Suprapubic skin (tissue), 4 donors: ENCODE data around the gene TIMM44. TPM values are rescaled to one million over a fixed set of nuclear protein-coding genes. Genes with fewer than 3 reads are reported as not detected.
A peak's percentile ranks its signal among the peaks of the same experiment; 100 is the strongest.

Source experiments
- DNase-seq, 2 donors: peaks; one replicate each; pipeline ENCODE4 v3.0.0-alpha.2; 2019; ENCODE audit warnings: low spot score in 2 of 2
- H3K27ac ChIP-seq: fragments of 200-600 bp; sonication (generic); one replicate; pipeline ENCODE4 v1.5.1; 2019
- H3K27me3 ChIP-seq: fragments of 200-600 bp; sonication (generic); one replicate; pipeline ENCODE4 v1.5.1; 2019
- H3K36me3 ChIP-seq: fragments of 200-600 bp; sonication (generic); one replicate; pipeline ENCODE4 v1.5.1; 2019
- H3K4me1 ChIP-seq: fragments of 200-600 bp; sonication (generic); one replicate; pipeline ENCODE4 v1.5.1; 2019
- H3K4me3 ChIP-seq: fragments of 200-600 bp; sonication (generic); one replicate; pipeline ENCODE4 v1.5.1; 2019; ENCODE audit warnings: mild to moderate bottlenecking
- H3K9me3 ChIP-seq: fragments of 200-600 bp; sonication (generic); one replicate; pipeline ENCODE4 v1.5.1; 2019
- EP300 ChIP-seq: sonication (generic); formaldehyde crosslinking; IDR thresholded peaks from one replicate; pipeline ENCODE4 v1.6.1; 2017; ENCODE audit warnings: antibody characterized with exemption
- POLR2A ChIP-seq, 2 donors: fragments of 450-650 bp; IDR thresholded peaks; one replicate each; pipeline ENCODE4 v1.6.1; 2017; ENCODE audit warnings: antibody characterized with exemption in 2 of 2, mild to moderate bottlenecking in 2 of 2, moderate library complexity in 2 of 2
- POLR2AphosphoS5 ChIP-seq, 3 donors: sonication (generic); formaldehyde crosslinking; IDR thresholded peaks; one replicate each; pipeline ENCODE4 v1.6.1; 2017; ENCODE audit warnings: antibody characterized with exemption in 3 of 3
- WGBS: methylation state at CpG from one replicate; pipeline ENCODE4 v1.1.5; 2018; 5-methylcytosine and 5-hydroxymethylcytosine counted together
- total RNA-seq, 4 donors: library from RNA; depleted of rRNA; stranded (reverse); fragments of >200 nt; gene quantifications; one replicate each; pipeline ENCODE4 v1.1.0, GENCODE V29; 2016
- TF ChIP-seq, protein P1 (sequence below), 2 donors: fragments of 200-600 bp in 1 of 2; fragments of 450-650 bp in 1 of 2; sonication (generic) in 1 of 2; IDR thresholded peaks; one replicate each; pipeline ENCODE4 v1.5.1; 2016 to 2019; ENCODE audit warnings: antibody characterized with exemption in 2 of 2, mild to moderate bottlenecking in 1 of 2, moderate library complexity in 1 of 2

Gene TIMM44
- total RNA-seq, 4 donors from 2014 or later = 34.6 to 85.1 (median 54.5) TPM

DNA sequence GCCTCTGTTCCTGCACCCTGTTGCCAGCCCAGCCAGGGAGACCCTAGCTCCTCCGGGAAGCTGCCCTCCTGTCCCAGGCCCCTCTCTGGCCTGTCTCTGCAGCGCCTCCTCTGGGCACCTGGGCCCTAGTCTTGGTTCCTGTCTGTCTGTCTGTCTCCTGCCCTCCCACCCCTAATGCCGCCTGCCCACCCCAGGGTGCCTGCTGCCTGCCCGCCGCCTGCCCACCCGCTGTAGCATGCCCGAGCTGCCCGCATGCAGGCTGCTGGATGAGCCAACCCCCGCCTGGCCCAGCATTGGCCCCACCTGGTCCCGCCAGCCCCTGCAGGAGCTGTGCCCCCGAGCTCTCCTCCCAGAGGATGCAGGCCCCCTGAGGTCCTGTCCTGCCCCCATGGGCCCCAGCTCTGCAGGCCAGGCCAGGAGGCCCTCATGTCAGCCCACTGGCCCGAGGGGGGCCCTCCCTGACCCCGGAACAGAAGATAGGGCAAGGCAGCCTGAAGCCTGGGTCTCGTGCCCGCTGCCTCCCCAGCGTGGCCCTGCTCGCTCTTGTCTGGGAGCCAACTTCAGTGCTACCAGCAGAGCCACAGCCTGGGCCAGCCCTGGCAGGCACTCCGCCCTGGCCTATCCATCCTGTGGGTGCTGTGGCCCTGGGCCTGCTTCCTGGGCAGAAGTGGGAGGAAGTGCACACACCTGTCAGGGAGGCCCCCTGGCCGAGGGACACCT lies 34.6 kb downstream of the TIMM44 start:
- Histone ChIP-seq H3K4me3 (no peak overlapping the region), H3K9me3 (no peaks in the 10 kb centered on the region), H3K27ac (no peak overlapping the region), H3K4me1 (peaks cover 54% of the 10 kb centered on the region), H3K27me3 (no peaks in the 10 kb centered on the region), H3K36me3 (peaks cover 51% of the 10 kb centered on the region)
- no peak for TF ChIP-seq POLR2A (IDR thresholded peaks at IDR 0.05)
- whole genome bisulfite sequencing = 75% methylated on average over 11 of the region's 19 CpGs
- peak in 1 of 2 donors; percentile 65 for DNase-seq

DNA sequence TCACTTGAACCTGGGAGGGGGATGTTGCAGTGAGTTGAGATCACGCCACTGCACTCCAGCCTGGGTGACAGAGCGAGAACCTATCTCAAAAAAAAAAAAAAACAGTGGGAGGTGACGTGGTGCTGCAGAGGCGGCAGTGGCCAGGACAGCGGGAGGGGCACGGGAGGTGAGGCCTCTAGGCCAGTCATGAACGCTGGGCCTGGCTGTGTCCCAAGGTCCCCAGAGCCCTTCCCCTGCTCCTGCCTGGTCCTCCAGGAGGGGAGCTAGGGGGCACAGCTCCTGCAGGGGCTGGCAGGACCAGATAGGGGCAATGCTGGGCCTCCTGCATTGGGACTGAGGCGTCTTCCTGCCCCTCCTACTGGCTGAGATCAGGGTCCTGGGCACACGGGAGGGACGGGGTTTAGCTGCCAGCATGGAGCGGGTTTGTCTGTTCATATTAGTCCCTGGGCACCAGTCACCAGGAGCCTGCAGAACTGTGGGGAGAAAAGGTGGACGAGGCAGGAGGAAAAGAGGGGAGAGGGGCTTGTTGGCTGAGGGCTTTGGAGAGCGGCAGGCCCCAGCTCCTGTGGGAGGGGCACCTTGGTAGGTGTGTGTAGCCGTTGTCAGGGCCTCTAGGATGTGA lies 35.3 kb downstream of the TIMM44 start:
- H3K27ac ChIP-seq = no peak overlapping the region
- peaks cover 49% of the 10 kb centered on the region for H3K36me3 ChIP-seq
- H3K4me1 ChIP-seq = peaks cover 55% of the 10 kb centered on the region
- WGBS = 79% methylated on average over 14 of the region's 14 CpGs
- DNase-seq = no peak
- no peaks in the 10 kb centered on the region for H3K9me3 ChIP-seq
- H3K4me3 ChIP-seq = no peak overlapping the region
- H3K27me3 ChIP-seq = no peaks in the 10 kb centered on the region
- TF ChIP-seq, protein P1, sequence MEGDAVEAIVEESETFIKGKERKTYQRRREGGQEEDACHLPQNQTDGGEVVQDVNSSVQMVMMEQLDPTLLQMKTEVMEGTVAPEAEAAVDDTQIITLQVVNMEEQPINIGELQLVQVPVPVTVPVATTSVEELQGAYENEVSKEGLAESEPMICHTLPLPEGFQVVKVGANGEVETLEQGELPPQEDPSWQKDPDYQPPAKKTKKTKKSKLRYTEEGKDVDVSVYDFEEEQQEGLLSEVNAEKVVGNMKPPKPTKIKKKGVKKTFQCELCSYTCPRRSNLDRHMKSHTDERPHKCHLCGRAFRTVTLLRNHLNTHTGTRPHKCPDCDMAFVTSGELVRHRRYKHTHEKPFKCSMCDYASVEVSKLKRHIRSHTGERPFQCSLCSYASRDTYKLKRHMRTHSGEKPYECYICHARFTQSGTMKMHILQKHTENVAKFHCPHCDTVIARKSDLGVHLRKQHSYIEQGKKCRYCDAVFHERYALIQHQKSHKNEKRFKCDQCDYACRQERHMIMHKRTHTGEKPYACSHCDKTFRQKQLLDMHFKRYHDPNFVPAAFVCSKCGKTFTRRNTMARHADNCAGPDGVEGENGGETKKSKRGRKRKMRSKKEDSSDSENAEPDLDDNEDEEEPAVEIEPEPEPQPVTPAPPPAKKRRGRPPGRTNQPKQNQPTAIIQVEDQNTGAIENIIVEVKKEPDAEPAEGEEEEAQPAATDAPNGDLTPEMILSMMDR (IDR thresholded peaks at IDR 0.05) = no peak
- TF ChIP-seq EP300 (no peak), POLR2A (IDR thresholded peaks at IDR 0.05) (no peak)

DNA sequence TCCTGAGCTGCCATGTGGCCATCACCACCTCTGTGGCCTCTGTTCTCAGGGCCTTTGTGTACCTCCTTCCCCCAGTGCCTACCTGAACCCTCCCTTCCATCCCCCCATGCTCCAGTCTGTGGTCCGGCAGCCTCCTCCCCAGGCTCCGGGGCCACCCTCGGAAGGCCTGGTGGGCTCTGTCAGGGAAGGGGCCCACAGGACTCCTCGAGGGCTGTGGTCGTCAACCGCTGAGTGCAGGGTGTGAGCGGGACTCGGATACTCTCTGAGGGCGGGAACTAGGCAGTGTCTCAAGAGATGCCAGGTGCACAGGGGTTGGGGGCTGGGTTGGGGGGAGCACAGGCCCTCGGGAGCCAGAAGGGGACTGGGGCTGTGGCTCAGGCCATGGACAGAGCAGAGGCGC lies 35.9 kb downstream of the TIMM44 start:
- no peak overlapping the region for H3K4me3 ChIP-seq
- no peak for DNase-seq
- H3K27ac ChIP-seq = no peak overlapping the region
- H3K9me3 ChIP-seq = no peaks in the 10 kb centered on the region
- WGBS = 84% methylated on average over 11 of the region's 11 CpGs
- TF ChIP-seq, protein P1 (IDR thresholded peaks at IDR 0.05) = no peak
- TF ChIP-seq POLR2A (IDR thresholded peaks at IDR 0.05) = no peak
- no peak for TF ChIP-seq POLR2AphosphoS5 (IDR thresholded peaks at IDR 0.05)
- no peak for TF ChIP-seq EP300
- H3K4me1 ChIP-seq = peaks cover 61% of the 10 kb centered on the region
- H3K27me3 ChIP-seq = no peaks in the 10 kb centered on the region
- peaks cover 43% of the 10 kb centered on the region for H3K36me3 ChIP-seq

DNA sequence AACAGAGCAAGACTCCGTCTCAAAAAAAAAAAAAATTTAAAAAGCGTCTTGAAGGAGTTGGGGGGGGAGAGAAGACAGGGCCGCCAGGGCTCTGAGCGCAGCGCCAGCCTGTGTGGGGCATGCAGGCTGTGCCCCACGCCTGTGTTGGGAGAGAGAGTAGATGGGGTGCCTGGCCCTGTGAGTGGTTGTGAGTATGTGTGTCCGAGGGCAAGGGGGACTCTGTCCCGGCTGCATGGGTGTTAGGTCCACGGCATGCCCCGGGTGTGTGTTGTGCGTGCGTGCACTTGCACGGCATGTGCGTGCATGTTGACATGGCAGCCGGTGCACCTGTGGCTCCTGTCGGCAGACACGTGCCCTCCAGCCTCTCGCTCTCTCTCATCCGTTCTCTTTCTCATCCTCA lies 36.3 kb downstream of the TIMM44 start:
- Histone ChIP-seq H3K27ac (no peak overlapping the region), H3K27me3 (no peaks in the 10 kb centered on the region), H3K9me3 (no peaks in the 10 kb centered on the region), H3K36me3 (peaks cover 39% of the 10 kb centered on the region), H3K4me1 (peaks cover 65% of the 10 kb centered on the region), H3K4me3 (no peak overlapping the region)
- TF ChIP-seq POLR2AphosphoS5 (IDR thresholded peaks at IDR 0.05) = no peak
- TF ChIP-seq POLR2A (IDR thresholded peaks at IDR 0.05) = no peak
- TF ChIP-seq, protein P1 (IDR thresholded peaks at IDR 0.05) = no peak
- TF ChIP-seq EP300 = no peak
- WGBS = 59% methylated on average over 19 of the region's 19 CpGs
- peak in 1 of 2 donors; percentile 63 for DNase-seq

DNA sequence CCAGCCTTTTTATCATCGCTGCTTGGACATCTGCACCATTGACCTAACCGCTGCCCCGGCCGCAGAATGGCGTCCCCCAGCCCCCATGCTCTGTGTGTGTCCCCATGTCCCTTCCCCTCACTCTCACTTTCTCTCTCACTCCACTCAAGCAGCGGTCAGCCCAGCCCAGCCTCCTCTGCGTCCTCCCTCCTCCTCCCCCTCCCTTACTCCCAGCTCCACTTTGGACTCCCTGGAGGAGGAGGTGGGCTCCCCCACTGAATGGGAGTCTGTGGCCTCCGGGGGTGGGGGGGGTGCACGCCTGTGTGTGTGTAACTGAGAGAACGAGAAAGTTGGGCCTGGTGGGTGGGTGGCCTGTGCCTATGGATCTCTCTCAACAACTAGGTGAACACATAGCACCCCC lies 37.6 kb downstream of the TIMM44 start:
- Histone ChIP-seq H3K27ac (no peak overlapping the region), H3K9me3 (no peaks in the 10 kb centered on the region), H3K27me3 (no peaks in the 10 kb centered on the region), H3K4me3 (no peak overlapping the region), H3K36me3 (peaks cover 26% of the 10 kb centered on the region), H3K4me1 (peaks cover 68% of the 10 kb centered on the region)
- 91% methylated on average over 10 of the region's 10 CpGs for WGBS
- DNase-seq = peak in 1 of 2 donors; percentile 66
- no peak for TF ChIP-seq EP300
- no peak for TF ChIP-seq POLR2A (IDR thresholded peaks at IDR 0.05)
- TF ChIP-seq POLR2AphosphoS5 (IDR thresholded peaks at IDR 0.05) = no peak
- TF ChIP-seq, protein P1 (IDR thresholded peaks at IDR 0.05) = no peak
